Left ventricle myocardium inferior (tissue), 1 donor: Measurements from ENCODE around the gene PSAPL1. TPM values are rescaled to one million over a fixed set of nuclear protein-coding genes. Genes with fewer than 3 reads are reported as not detected.

ENCODE experiments used
- DNase-seq: peaks from one replicate; pipeline ENCODE4 v3.0.0-alpha.2; 2020
- H3K27ac ChIP-seq: fragments of 200-600 bp; replicated peaks from 2 replicates; pipeline ENCODE4 v1.8.0; 2021
- H3K27me3 ChIP-seq: fragments of 200-600 bp; 2 replicates; pipeline ENCODE4 v1.8.0; 2021; ENCODE audit warnings: low read depth
- H3K36me3 ChIP-seq: fragments of 200-600 bp; 2 replicates; pipeline ENCODE4 v1.8.0; 2021
- H3K4me1 ChIP-seq: fragments of 200-600 bp; 2 replicates; pipeline ENCODE4 v1.8.0; 2021
- H3K4me3 ChIP-seq: fragments of 200-600 bp; 2 replicates; pipeline ENCODE4 v1.8.0; 2021; ENCODE audit warnings: mild to moderate bottlenecking, moderate library complexity
- H3K9me3 ChIP-seq: fragments of 200-600 bp; replicated peaks from 2 replicates; pipeline ENCODE4 v1.8.0; 2021
- intact Hi-C: fragments of 100-400 bp; cut with micrococcal nuclease; formaldehyde crosslinking; loops from one replicate; pipeline ENCODE4 v1.11.0; 2022
- total RNA-seq: library from RNA; stranded (reverse); fragmentation: NEBNext Ultra II Directional; extraction: Animal tissue kit (Norgen Biotek cat#: 25700); gene quantifications from one replicate; pipeline ENCODE4 v1.2.1, GENCODE V29; 2021
- TF ChIP-seq, protein P1 (sequence below): fragments of 200-600 bp; IDR thresholded peaks from 2 replicates; pipeline ENCODE4 v1.8.0; 2021; ENCODE audit warnings: antibody characterized with exemption, mild to moderate bottlenecking, borderline replicate concordance
- donor health status: DM: no; HTN: yes; CAD: no; lungs with severe emphysema.

The PSAPL1 gene
- total RNA-seq, 1 donor from 2014 or later: not detected

DNA sequence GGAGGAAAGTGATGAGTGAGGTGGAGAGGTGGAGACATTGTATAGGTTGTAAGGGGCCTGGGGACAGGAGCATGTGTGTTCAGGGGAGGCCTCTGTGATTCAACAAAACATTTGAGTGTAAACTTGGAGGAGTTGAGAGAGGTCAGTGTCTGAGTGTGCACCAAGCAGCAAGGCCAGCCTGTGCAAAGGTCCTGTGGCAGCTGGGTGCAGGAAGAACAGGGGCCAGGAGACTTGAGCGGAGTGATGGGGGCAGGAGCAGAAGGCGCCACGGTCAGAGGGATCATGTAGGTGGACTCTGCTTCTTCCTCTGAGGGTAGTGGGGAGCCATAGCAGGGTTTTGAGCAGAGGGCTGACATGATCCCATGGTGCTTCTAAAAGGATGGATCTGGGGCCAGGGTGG, 9.6 kb upstream of the PSAPL1 start:
- no peak for DNase-seq
- Histone ChIP-seq H3K27ac (no peak overlapping the region), H3K36me3 (no peaks in the 10 kb centered on the region), H3K4me1 (no peaks in the 10 kb centered on the region), H3K9me3 (peaks cover 3% of the 10 kb centered on the region), H3K4me3 (no peak overlapping the region), H3K27me3 (peaks cover 58% of the 10 kb centered on the region)
- intact Hi-C loops: no loop called here
- TF ChIP-seq, protein P1, sequence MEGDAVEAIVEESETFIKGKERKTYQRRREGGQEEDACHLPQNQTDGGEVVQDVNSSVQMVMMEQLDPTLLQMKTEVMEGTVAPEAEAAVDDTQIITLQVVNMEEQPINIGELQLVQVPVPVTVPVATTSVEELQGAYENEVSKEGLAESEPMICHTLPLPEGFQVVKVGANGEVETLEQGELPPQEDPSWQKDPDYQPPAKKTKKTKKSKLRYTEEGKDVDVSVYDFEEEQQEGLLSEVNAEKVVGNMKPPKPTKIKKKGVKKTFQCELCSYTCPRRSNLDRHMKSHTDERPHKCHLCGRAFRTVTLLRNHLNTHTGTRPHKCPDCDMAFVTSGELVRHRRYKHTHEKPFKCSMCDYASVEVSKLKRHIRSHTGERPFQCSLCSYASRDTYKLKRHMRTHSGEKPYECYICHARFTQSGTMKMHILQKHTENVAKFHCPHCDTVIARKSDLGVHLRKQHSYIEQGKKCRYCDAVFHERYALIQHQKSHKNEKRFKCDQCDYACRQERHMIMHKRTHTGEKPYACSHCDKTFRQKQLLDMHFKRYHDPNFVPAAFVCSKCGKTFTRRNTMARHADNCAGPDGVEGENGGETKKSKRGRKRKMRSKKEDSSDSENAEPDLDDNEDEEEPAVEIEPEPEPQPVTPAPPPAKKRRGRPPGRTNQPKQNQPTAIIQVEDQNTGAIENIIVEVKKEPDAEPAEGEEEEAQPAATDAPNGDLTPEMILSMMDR: no peak

DNA sequence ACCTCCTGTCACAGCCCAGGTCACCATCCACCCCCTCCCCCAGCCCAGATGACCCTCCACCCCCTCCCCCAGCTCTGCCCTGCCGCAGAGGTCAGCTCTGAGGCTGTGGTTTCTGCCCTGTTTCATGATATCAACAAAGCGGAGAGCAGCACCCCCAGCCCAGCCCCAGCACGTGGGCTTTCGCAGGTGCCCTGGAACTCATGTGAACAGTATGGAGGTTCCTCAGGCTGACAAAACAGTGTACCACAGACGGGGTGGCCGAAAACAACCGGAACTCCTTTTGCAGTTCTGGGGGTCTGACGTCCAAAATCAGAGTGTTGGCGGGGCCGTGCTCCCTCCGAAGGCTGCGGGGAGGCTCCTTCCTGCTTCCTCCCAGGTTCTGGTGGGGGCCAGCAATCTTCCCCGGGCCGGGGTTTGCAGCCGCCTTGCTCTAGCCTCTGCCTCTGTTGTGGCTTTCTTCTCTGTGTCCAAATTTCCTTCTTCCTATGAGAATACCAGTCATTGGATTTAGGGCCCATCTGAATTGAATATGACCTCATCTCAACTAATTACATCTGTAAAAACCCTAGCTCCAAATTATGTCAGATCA, 7.9 kb upstream of the PSAPL1 start:
- Histone ChIP-seq H3K27me3 (peaks cover 58% of the 10 kb centered on the region), H3K27ac (no peak overlapping the region), H3K9me3 (peaks cover 8% of the 10 kb centered on the region), H3K4me1 (no peaks in the 10 kb centered on the region), H3K4me3 (no peak overlapping the region), H3K36me3 (no peaks in the 10 kb centered on the region)
- intact Hi-C loops: no loop called here
- TF ChIP-seq, protein P1: no peak
- no peak for DNase-seq

DNA sequence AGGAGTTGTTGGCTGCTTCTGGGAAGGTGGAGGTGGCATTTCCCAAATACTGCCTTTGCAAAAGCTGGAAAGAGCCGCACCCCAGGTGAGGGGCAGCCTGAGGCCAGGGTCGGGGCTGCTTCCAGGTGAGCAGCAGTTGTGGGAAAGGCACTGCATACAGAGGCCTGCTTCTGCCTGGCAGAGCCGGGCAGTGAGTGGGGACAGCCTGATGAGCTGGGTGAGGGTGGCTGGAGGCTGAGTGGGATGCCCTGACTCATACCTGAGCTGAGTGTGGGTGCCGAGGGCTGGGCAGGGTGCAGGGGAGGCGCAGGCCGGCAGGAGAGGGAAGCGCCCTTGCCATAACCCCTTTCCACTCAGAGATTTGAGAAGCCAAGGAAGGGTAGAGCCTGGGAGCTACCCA, 6.5 kb upstream of the PSAPL1 start:
- no peaks in the 10 kb centered on the region for H3K4me1 ChIP-seq
- H3K27me3 ChIP-seq: peaks cover 55% of the 10 kb centered on the region
- H3K27ac ChIP-seq: no peak overlapping the region
- intact Hi-C loops: no loop called here
- H3K4me3 ChIP-seq: no peak overlapping the region
- peaks cover 8% of the 10 kb centered on the region for H3K9me3 ChIP-seq
- no peak for DNase-seq
- TF ChIP-seq, protein P1: no peak
- no peaks in the 10 kb centered on the region for H3K36me3 ChIP-seq

DNA sequence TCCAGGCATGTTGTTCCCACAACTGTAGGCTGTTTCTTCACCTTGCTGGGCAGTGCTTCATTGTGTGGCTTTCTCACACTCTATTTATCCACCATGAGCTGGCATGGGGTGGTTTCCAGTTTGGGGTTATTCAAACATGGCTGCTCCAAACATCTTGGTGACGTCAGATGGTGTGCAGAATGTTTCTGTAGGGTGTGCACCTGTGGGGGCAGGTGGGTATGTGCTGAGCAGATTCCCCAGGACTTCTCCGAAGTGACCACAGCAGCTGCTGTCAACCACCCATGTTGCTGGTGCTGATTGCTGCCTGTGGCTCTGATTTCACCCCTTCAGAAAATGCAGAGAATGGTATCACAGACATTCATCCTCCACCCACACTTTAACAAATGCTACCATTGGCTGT, 5.0 kb upstream of the PSAPL1 start:
- Histone ChIP-seq H3K27me3 (peaks cover 40% of the 10 kb centered on the region), H3K27ac (no peak overlapping the region), H3K36me3 (no peaks in the 10 kb centered on the region), H3K4me3 (no peak overlapping the region), H3K4me1 (peaks cover 5% of the 10 kb centered on the region), H3K9me3 (peaks cover 8% of the 10 kb centered on the region)
- DNase-seq: no peak
- intact Hi-C loops: no loop called here
- TF ChIP-seq, protein P1: no peak

DNA sequence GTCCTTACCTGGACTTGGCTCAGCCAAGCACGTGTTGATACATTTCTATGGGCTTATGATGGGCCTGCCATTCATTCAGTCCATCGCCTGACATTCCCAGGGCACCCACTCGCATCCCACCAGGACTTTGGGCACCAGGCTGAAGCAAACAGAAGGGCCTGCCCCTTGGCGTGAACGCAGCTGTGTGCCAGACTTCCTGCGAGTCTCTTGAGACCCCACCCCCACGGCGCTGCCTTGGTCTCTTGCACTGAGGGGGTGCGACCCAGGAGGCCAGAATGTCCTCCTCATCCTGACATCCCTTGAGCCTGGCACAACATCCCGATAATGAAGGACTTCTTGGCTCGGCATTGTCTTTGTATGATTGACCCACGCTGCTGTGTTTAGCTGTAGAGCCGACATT, 1.5 kb upstream of the PSAPL1 start:
- intact Hi-C loops: no loop called here
- H3K4me3 ChIP-seq: no peak overlapping the region

More for the DNA sequence above, 1.5 kb upstream of the PSAPL1 start:
- H3K27me3 ChIP-seq: peaks cover 26% of the 10 kb centered on the region
- TF ChIP-seq, protein P1: no peak
- DNase-seq: no peak
- no peak overlapping the region for H3K27ac ChIP-seq
- peaks cover 8% of the 10 kb centered on the region for H3K9me3 ChIP-seq
- no peaks in the 10 kb centered on the region for H3K36me3 ChIP-seq
- H3K4me1 ChIP-seq: peaks cover 9% of the 10 kb centered on the region
